Skeletal muscle cell (primary cell): Measurements from ENCODE around the gene SPRED3.

Experiments used
- DNase-seq: peaks from one replicate; pipeline ENCODE4 v3.0.0-alpha.2; 2010; ENCODE audit warnings: low read depth
- H3K4me3 ChIP-seq: 2 replicates; pipeline ENCODE4 v1.5.1; 2011; ENCODE audit warnings: low read depth, mild to moderate bottlenecking, control low read depth, low read length, moderate library complexity

SPRED3 gene

GRCh38 chr19:38434549-38435051 lies 46.1 kb downstream of the SPRED3 start:
- H3K4me3 ChIP-seq: peak overlapping the region; percentile 51
- peak; percentile 39 for DNase-seq

DNA sequence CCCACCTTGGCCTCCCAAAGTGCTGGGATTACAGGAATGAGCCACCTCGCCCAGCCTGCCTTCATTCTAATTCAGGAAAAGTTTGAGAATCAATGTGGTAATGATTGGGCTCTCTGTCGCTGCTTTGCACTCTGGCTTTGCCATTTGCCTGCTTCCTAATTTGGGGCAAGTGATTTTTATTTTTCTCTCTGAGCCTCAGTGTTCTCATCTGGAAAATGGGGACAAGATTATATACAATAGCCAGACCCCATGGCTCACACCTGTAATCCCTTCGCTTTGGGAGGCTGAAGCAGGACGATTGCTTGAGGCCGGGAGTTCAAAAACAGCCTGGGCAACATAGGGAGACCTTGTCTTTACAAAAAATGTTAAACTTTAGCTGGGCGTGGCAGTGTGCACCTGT lies 48.8 kb downstream of the SPRED3 start:
- DNase-seq: no peak
- H3K4me3 ChIP-seq: no peak overlapping the region

- DNase-seq: no peak
- no peak overlapping the region for H3K4me3 ChIP-seq
Measured at GRCh38 chr19:38437917-38438316, 49.4 kb downstream of the SPRED3 start.

GRCh38 chr19:38440592-38440991 lies 52.1 kb downstream of the SPRED3 start:
- no peak overlapping the region for H3K4me3 ChIP-seq
- DNase-seq: no peak

DNA sequence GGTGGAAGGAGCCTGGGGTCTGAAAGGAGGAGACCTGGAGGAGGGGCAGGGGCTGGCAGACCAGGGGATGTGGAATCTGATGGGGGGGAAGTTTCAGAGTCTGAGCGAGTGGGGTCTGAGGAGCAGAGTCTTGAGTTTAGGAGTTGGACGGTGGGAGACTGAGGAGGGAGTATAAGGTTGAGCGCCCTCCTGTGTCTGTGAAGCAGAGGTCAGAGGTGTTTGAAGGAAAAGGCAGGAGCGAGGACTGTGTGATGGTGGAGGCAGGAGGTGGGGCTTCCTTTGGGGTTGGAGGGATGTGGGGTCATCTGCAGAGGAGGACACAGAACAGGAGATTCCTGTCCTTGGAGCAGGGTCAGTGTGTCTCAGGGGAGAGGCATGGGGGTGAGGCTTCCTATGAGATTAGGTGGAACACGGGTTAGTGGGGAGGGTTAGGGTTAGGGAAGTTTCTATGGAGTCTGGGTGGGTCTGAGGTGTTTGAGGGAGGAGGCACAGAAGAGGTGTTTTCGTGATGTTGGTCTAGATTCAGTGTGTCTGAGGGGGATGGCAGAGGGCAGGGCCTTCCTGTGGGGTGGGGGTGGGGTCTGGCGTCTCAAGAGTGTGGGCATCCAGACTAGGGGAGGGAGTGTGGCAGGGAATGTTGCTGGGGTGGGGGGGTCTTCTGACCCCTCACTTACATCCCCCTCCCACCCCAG lies 53.3 kb downstream of the SPRED3 start:
- no peak for DNase-seq
- no peak overlapping the region for H3K4me3 ChIP-seq

DNA sequence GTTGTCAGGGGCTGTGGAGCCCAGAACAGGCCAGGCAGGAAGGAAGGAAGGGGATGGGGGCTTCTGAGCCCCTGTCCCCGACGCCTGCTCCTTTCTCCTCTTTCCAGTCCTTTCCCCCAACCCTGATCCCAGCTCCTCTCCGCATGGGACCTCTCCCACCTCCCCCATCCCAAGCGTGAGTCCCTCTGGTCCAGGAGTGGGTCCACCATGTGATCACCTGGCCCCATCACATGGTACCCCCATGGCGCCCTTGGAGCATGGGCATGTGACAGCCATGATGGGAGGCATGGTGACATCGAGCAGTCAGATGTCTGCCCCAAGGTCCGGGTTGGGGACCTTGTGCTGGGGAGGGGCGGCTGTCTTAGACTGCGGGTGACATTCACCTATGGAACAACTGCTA lies 54.2 kb downstream of the SPRED3 start:
- DNase-seq: no peak

DNA sequence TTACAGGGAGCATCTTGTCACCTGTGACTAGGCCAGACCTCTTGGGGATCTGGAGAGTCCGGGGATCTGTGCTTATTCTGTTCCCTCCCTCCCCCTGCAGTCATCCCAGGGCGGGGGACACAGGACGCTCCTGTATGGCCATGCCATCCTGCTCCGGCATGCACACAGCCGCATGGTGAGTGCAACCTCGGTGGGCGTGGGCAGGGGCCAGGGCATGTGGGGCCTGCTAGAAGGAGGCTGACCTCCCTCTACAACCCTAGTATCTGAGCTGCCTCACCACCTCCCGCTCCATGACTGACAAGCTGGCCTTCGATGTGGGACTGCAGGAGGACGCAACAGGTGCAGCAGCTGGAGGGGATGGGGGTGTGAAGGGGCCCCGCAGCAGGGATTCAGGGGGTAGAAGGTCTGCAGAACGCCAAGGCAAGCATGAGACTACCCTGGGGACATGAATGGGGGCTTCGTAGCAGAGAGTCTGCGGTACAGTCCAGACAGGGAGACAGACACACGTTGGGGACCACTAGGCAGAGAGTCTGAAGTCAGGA lies 55.0 kb downstream of the SPRED3 start:
- DNase-seq: no peak
- no peak overlapping the region for H3K4me3 ChIP-seq

More for the DNA sequence above, 54.2 kb downstream of the SPRED3 start:
- no peak overlapping the region for H3K4me3 ChIP-seq

DNA sequence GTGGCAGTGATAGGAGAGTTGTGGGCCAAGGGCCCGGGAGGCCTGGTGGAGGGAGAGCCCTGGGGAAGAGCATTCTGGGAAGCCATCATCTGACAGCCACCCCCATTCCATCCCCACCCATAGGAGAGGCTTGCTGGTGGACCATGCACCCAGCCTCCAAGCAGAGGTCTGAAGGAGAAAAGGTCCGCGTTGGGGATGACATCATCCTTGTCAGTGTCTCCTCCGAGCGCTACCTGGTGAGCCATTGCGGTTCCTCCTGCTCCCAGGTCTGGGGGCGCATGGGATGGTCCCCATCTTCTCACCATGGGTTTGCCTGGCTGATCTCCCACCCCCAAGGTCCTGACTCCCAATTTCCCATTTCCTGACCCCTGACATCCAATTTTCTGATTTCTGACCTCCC lies 55.5 kb downstream of the SPRED3 start:
- no peak for DNase-seq
- H3K4me3 ChIP-seq: no peak overlapping the region

DNA sequence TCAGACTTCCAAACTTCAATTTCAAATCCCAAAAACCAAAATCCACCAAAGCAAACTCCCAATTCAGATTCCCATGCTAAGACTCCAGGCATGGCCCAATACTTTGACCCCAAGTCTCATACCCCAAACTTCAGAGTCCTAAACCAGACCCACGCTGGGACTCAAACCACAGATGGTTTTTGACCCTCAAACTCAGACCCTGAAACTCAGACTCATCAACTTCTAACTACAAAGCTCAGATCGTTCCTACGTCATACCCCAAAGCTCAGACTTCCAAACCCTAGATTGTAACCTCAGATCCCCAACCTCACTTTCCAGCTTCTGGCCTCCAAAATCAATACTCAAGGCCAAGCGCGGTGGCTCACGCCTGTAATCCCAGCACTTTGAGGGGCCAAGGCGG lies 56.9 kb downstream of the SPRED3 start:
- H3K4me3 ChIP-seq: no peak overlapping the region
- no peak for DNase-seq

DNA sequence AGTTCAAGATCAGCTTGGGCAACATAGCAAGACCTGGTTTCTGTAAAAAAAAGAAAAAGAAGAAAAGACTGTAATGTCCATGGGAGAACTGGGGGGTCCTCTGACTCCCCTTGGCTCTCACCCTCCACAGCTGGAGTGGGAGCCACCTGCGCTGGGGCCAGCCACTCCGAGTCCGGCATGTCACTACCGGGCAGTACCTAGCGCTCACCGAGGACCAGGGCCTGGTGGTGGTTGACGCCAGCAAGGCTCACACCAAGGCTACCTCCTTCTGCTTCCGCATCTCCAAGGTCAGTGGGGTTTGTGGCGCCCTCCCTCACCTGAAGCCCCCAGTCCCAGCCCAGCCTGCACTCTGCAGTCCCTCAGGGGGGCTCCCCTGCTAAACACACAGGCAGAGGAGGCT lies 59.7 kb downstream of the SPRED3 start:
- no peak for DNase-seq
- H3K4me3 ChIP-seq: no peak overlapping the region
